ENCODE results near the gene NEK7.

DNA sequence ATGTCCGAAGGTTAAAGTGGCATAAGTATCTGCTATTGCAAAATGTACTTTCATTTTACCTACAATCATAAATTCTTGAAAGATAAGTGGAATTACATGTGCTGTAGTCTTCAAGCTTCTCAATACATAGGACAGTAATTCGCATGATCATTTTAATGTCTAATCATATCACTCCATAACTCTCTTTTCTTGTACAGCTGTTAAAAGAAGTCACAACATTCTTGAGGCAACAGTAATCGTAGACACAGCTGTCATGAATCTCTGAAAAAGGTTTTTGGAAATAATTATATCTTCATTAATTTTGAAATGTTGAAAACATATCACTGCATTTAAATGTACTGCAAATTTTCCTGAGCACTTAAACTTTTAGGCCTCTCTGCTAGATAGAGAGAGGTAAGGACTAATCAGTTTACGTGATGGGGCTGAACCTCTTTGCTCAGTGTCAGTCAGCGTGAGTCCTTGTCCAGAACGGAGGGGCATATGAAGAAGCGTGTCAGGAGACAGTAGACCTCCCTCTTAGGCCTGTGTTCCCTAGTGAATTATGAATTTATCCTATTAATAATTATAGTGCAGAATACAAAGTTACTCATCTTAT is 133.4 kb downstream of the NEK7 start:
- no peak for TF ChIP-seq POLR2A (IDR thresholded peaks at IDR 0.05)
- TF ChIP-seq, protein P1, sequence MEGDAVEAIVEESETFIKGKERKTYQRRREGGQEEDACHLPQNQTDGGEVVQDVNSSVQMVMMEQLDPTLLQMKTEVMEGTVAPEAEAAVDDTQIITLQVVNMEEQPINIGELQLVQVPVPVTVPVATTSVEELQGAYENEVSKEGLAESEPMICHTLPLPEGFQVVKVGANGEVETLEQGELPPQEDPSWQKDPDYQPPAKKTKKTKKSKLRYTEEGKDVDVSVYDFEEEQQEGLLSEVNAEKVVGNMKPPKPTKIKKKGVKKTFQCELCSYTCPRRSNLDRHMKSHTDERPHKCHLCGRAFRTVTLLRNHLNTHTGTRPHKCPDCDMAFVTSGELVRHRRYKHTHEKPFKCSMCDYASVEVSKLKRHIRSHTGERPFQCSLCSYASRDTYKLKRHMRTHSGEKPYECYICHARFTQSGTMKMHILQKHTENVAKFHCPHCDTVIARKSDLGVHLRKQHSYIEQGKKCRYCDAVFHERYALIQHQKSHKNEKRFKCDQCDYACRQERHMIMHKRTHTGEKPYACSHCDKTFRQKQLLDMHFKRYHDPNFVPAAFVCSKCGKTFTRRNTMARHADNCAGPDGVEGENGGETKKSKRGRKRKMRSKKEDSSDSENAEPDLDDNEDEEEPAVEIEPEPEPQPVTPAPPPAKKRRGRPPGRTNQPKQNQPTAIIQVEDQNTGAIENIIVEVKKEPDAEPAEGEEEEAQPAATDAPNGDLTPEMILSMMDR (IDR thresholded peaks at IDR 0.05 in 8 of 11, conservative IDR thresholded peaks at IDR 0.05 in 3 of 11): no peak
- TF ChIP-seq POLR2AphosphoS5 (IDR thresholded peaks at IDR 0.05): no peak

Data from spleen (tissue), 7 donors.